GM20000 (cell line): ENCODE measurements around the gene MCF2L.

ENCODE experiments used
- DNase-seq: peaks from one replicate; pipeline ENCODE4 v3.0.0; 2012; ENCODE audit warnings: low spot score
- CTCF ChIP-seq: IDR thresholded peaks from 2 replicates; pipeline ENCODE4 v1.5.1; 2012; ENCODE audit warnings: mild to moderate bottlenecking, control low read depth; ENCODE audit errors: extremely low read depth, missing control alignments

The MCF2L gene

GRCh38 chr13:112967686-112968379 lies 1.2 kb upstream of the MCF2L start:
- no peak for DNase-seq
- no peak for TF ChIP-seq CTCF

GRCh38 chr13:112968380-112968909 lies 569 bp upstream of the MCF2L start:
- DNase-seq, result peak; percentile 63
- no peak for TF ChIP-seq CTCF

GRCh38 chr13:112969692-112970338 lies 801 bp downstream of the MCF2L start:
- DNase-seq, result no peak

GRCh38 chr13:112970552-112971287 lies 1.7 kb downstream of the MCF2L start:
- no peak for DNase-seq
- TF ChIP-seq CTCF, result no peak

More at GRCh38 chr13:112969692-112970338, 801 bp downstream of the MCF2L start:
- no peak for TF ChIP-seq CTCF

- DNase-seq, result no peak
- TF ChIP-seq CTCF, result no peak
Observed at GRCh38 chr13:112971288-112971643, 2.3 kb downstream of the MCF2L start.

- no peak for TF ChIP-seq CTCF
- no peak for DNase-seq
Observed at GRCh38 chr13:112972258-112972657, 3.2 kb downstream of the MCF2L start.
